H9 (cell line): ENCODE results near the gene FXYD7. TPM values are rescaled to one million over a fixed set of nuclear protein-coding genes. Genes with fewer than 3 reads are reported as not detected.

ENCODE experiments used
- DNase-seq: peaks from one replicate; pipeline ENCODE4 v3.0.0-alpha.2; 2017
- H2AFZ ChIP-seq: one replicate; pipeline ENCODE4 v1.6.1; 2013; ENCODE audit warnings: mild to moderate bottlenecking, low read length, control low read depth, moderate library complexity
- H2AK5ac ChIP-seq: 2 replicates; pipeline ENCODE4 v1.6.1; 2013; ENCODE audit warnings: low read length, control low read depth, mixed read lengths; ENCODE audit not compliant: insufficient read length
- H2BK120ac ChIP-seq: one replicate; pipeline ENCODE4 v1.6.1; 2013; ENCODE audit warnings: low read depth, mild to moderate bottlenecking, low read length, control low read depth, inconsistent platforms; ENCODE audit not compliant: poor library complexity, severe bottlenecking
- H2BK12ac ChIP-seq: 2 replicates; pipeline ENCODE4 v1.6.1; 2013; ENCODE audit warnings: low read length, control low read depth, mixed read lengths, low read depth; ENCODE audit not compliant: insufficient read length
- H2BK15ac ChIP-seq: 2 replicates; pipeline ENCODE4 v1.6.1; 2013; ENCODE audit warnings: low read depth, low read length, control low read depth
- H2BK20ac ChIP-seq: one replicate; pipeline ENCODE4 v1.6.1; 2013; ENCODE audit warnings: low read depth, mild to moderate bottlenecking, low read length, control low read depth, inconsistent platforms; ENCODE audit not compliant: poor library complexity, severe bottlenecking
- H2BK5ac ChIP-seq: 2 replicates; pipeline ENCODE4 v1.6.1; 2013; ENCODE audit warnings: low read length, control low read depth, mixed read lengths; ENCODE audit not compliant: insufficient read length
- H3K14ac ChIP-seq: 2 replicates; pipeline ENCODE4 v1.6.1; 2013; ENCODE audit warnings: low read length, control low read depth; ENCODE audit not compliant: insufficient read depth
- H3K18ac ChIP-seq: 2 replicates; pipeline ENCODE4 v1.6.1; 2013; ENCODE audit warnings: low read depth, mild to moderate bottlenecking, mixed read lengths, low read length, control low read depth; ENCODE audit not compliant: insufficient read length
- H3K23ac ChIP-seq: 2 replicates; pipeline ENCODE4 v1.6.1; 2013; ENCODE audit warnings: low read length, control low read depth, mixed read lengths, low read depth; ENCODE audit not compliant: insufficient read length
- H3K23me2 ChIP-seq: 2 replicates; pipeline ENCODE4 v1.6.1; 2013; ENCODE audit warnings: low read depth, mild to moderate bottlenecking, mixed read lengths, low read length, control low read depth; ENCODE audit not compliant: insufficient read length, poor library complexity, severe bottlenecking
- H3K27ac ChIP-seq: 2 replicates; pipeline ENCODE4 v1.5.1; 2013; ENCODE audit warnings: low read length, control low read depth, mixed read lengths, low read depth; ENCODE audit not compliant: insufficient read length
- H3K27me3 ChIP-seq: 2 replicates; pipeline ENCODE4 v1.6.1; 2013; ENCODE audit warnings: low read length, control low read depth, inconsistent platforms; ENCODE audit not compliant: insufficient read depth
- H3K4ac ChIP-seq: 2 replicates; pipeline ENCODE4 v1.6.1; 2013; ENCODE audit warnings: low read depth, mild to moderate bottlenecking, control low read depth, inconsistent platforms, low read length, moderate library complexity
- H3K4me1 ChIP-seq: 2 replicates; pipeline ENCODE4 v1.6.1; 2013; ENCODE audit warnings: low read length, control low read depth, inconsistent platforms; ENCODE audit not compliant: insufficient read depth
- H3K4me2 ChIP-seq: 2 replicates; pipeline ENCODE4 v1.6.1; 2013; ENCODE audit warnings: low read length, control low read depth, mixed read lengths; ENCODE audit not compliant: insufficient read length, insufficient read depth
- H3K56ac ChIP-seq: 2 replicates; pipeline ENCODE4 v1.6.1; 2013; ENCODE audit warnings: low read depth, mild to moderate bottlenecking, mixed read lengths, low read length, control low read depth; ENCODE audit not compliant: insufficient read length
- H3K79me1 ChIP-seq: 2 replicates; pipeline ENCODE4 v1.6.1; 2013; ENCODE audit warnings: low read depth, mild to moderate bottlenecking, moderate library complexity, low read length, control low read depth, inconsistent platforms; ENCODE audit not compliant: insufficient read depth, poor library complexity, severe bottlenecking
- H3K79me2 ChIP-seq: 2 replicates; pipeline ENCODE4 v1.6.1; 2013; ENCODE audit warnings: low read length, control low read depth, inconsistent platforms; ENCODE audit not compliant: insufficient read depth
- H3K9ac ChIP-seq: 2 replicates; pipeline ENCODE4 v1.6.1; 2013; ENCODE audit warnings: low read length, control low read depth, mixed read lengths; ENCODE audit not compliant: insufficient read length; ENCODE audit errors: extremely low read depth
- H3K9me3 ChIP-seq: one replicate; pipeline ENCODE4 v1.6.1; 2013; ENCODE audit warnings: low read depth, low read length, inconsistent platforms; ENCODE audit not compliant: control insufficient read depth
- H3T11ph ChIP-seq: one replicate; pipeline ENCODE4 v1.6.1; 2013; ENCODE audit warnings: mild to moderate bottlenecking, low read length, control low read depth, inconsistent platforms
- H4K20me1 ChIP-seq: one replicate; pipeline ENCODE4 v1.6.1; 2013; ENCODE audit not compliant: control insufficient read depth, insufficient read length, insufficient read depth
- H4K5ac ChIP-seq: 2 replicates; pipeline ENCODE4 v1.6.1; 2013; ENCODE audit warnings: low read depth, mild to moderate bottlenecking, mixed read lengths, low read length, control low read depth; ENCODE audit not compliant: insufficient read length
- H4K8ac ChIP-seq: replicated peaks from 2 replicates; pipeline ENCODE4 v1.6.1; 2013; ENCODE audit warnings: low read length, control low read depth, mixed read lengths, low read depth; ENCODE audit not compliant: insufficient read length
- H4K91ac ChIP-seq: 2 replicates; pipeline ENCODE4 v1.6.1; 2013; ENCODE audit warnings: low read depth, mild to moderate bottlenecking, moderate library complexity, mixed read lengths, low read length, control low read depth; ENCODE audit not compliant: insufficient read length
- H3K27ac Mint-ChIP-seq, 3 experiments: 2 replicates in 2 of 3; 3 replicates in 1 of 3; pipeline ENCODE4 v1.8.0; 2020 to 2021; ENCODE audit warnings: mixed read lengths in 3 of 3, mild to moderate bottlenecking in 1 of 3, moderate library complexity in 1 of 3
- H3K27me3 Mint-ChIP-seq: 2 replicates; pipeline ENCODE4 v1.8.0; 2021; ENCODE audit warnings: low read depth, mild to moderate bottlenecking, moderate library complexity, mixed read lengths
- H3K36me3 Mint-ChIP-seq, 3 experiments: 2 replicates in 2 of 3; 3 replicates in 1 of 3; pipeline ENCODE4 v1.8.0; 2020 to 2021; ENCODE audit warnings: low read depth in 3 of 3, mixed read lengths in 3 of 3; ENCODE audit not compliant: insufficient read depth in 1 of 3
- H3K4me1 Mint-ChIP-seq, 2 experiments: 2 replicates each; pipeline ENCODE4 v1.8.0; 2020; ENCODE audit warnings: mixed read lengths in 2 of 2
- H3K4me3 Mint-ChIP-seq, 2 experiments: 2 replicates in 1 of 2; 3 replicates in 1 of 2; pipeline ENCODE4 v1.8.0; 2020 to 2021; ENCODE audit warnings: mild to moderate bottlenecking in 2 of 2, mixed read lengths in 2 of 2, moderate library complexity in 1 of 2
- H3K9me3 Mint-ChIP-seq, 2 experiments: 2 replicates in 1 of 2; 3 replicates in 1 of 2; pipeline ENCODE4 v1.8.0; 2020; ENCODE audit warnings: mild to moderate bottlenecking in 2 of 2, mixed read lengths in 2 of 2, moderate library complexity in 1 of 2
- CTCF ChIP-seq: fragments of 200-600 bp; sonication (generic); conservative IDR thresholded peaks from 3 replicates; pipeline ENCODE4 v1.8.0; 2021; ENCODE audit warnings: antibody characterized with exemption, mild to moderate bottlenecking
- WGBS: extraction: QIAGEN DNeasy Blood & Tissue Kit; methylation state at CpG from one replicate; pipeline ENCODE4 v1.1.7; 2013; ENCODE audit warnings: missing lambda C conversion rate, low lambda C conversion rate, mixed read lengths; ENCODE audit not compliant: insufficient read length; ENCODE audit errors: extremely low coverage; 5-methylcytosine and 5-hydroxymethylcytosine counted together
- total RNA-seq: library from RNA; stranded (reverse); gene quantifications from 2 replicates; pipeline ENCODE4 v1.2.1, GENCODE V29; 2021

FXYD7 gene
- total RNA-seq, 1 experiment from 2014 or later, result 9.0 TPM

- H4K20me1 ChIP-seq, result no peaks in the 10 kb centered on the region
- no peak overlapping the region for H3K14ac ChIP-seq
- peaks cover 0 to 6% (median 2%) of the 10 kb centered on the region in 3 experiments; a peak in 1 of 7 replicates for H3K36me3 Mint-ChIP-seq
- no peak overlapping the region for H3T11ph ChIP-seq
- TF ChIP-seq CTCF, result no peak
- H3K9ac ChIP-seq, result no peak overlapping the region
- H3K27me3 ChIP-seq, result no peaks in the 10 kb centered on the region; the same call in 1 of the 2 replicates
- no peak overlapping the region for H2BK20ac ChIP-seq
- H2BK5ac ChIP-seq, result no peak overlapping the region
- H3K4me3 Mint-ChIP-seq, result peak overlapping the region in 1 of 2 experiments; percentile 76; a peak in 3 of 5 replicates
- no peaks in the 10 kb centered on the region for H3K9me3 Mint-ChIP-seq
- H3K23ac ChIP-seq, result no peak overlapping the region
- no peak overlapping the region for H3K27ac Mint-ChIP-seq
- peak overlapping the region; percentile 53 for H3K4me2 ChIP-seq
- H2BK120ac ChIP-seq, result no peak overlapping the region
- peaks cover 24% of the 10 kb centered on the region for H3K23me2 ChIP-seq
- DNase-seq, result no peak
- no peak overlapping the region for H2AK5ac ChIP-seq
- H4K8ac ChIP-seq, result no peak overlapping the region
- H3K4ac ChIP-seq, result no peak overlapping the region
- H4K91ac ChIP-seq, result no peak overlapping the region
- no peaks in the 10 kb centered on the region for H3K9me3 ChIP-seq
- no peaks in the 10 kb centered on the region for H3K79me2 ChIP-seq
- H2BK12ac ChIP-seq, result no peak overlapping the region
- no peak overlapping the region for H2BK15ac ChIP-seq
- no peak overlapping the region for H3K18ac ChIP-seq
- no peak overlapping the region for H4K5ac ChIP-seq
- no peak overlapping the region for H2AFZ ChIP-seq
- H3K27ac ChIP-seq, result no peak overlapping the region
- WGBS, result no CpG with 5 or more reads among the region's 12 CpGs
- H3K4me1 Mint-ChIP-seq, result peaks cover 43 to 59% of the 10 kb centered on the region in 2 experiments
- no peaks in the 10 kb centered on the region for H3K79me1 ChIP-seq
- peaks cover 52% of the 10 kb centered on the region for H3K27me3 Mint-ChIP-seq
- H3K4me1 ChIP-seq, result peaks cover 2% of the 10 kb centered on the region; the same call in 1 of the 2 replicates
- H3K56ac ChIP-seq, result no peak overlapping the region
These were observed 2.7 kb upstream of the FXYD7 start for GRCh38 chr19:35140207-35140961.
